NOMO-1 (cell line): ENCODE results near the gene NKD2.
"Not testable (repeated sequence)": the region's sequence is repeated elsewhere in the genome, so short reads cannot be mapped to it uniquely, and the experiment has no call there.

Experiments
- DNase-seq, 2 experiments: peaks; one replicate each; lab custom pipeline; 2025; ENCODE audit not compliant: unreplicated experiment in 2 of 2; lab: John Stamatoyannopoulos, UW

NKD2 gene

DNA sequence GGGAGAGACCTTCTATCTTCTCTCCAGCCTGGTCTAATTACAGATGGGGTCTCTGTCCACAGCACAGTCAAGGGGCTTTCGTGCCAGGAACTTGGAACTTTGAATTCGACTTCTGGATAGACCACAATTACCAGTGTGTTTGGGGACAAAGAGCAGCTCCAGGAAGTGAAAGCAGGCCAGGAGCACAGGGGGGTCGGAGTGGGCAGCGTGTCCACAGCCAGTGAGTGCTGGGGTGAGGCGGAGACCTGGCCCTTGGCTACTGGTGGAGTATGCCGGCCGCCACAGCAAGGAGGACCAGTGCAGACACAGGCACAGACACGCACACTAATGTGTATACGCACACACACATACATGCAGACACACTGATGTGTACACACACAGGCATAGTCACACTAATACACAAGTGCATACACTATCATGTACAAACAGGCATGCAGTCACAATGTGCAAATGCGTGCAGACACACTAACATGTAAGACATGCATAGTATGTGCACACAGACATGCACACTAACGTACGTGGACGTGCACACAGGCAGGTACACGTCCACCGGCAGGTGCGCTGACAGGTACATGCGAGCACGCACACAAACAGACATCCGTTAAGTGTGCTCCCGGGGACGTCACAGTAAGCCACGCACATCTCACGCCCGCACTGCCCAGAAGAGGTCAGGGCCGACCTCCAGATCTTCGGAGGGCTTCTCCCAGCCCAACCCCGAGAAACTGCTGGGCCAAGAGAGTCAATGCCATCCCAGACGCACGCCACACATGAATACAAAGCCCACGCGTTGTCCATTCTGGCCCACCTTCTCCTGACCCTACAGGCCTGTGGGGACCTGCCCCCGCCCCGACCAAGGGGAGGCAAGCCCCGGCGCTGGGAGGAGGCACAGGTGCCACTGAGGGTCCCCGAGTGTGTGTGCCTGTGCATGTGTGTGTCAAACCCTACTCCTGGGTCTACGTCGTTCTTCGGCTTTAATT, 46.5 kb downstream of the NKD2 start:
- no peak for DNase-seq

DNA sequence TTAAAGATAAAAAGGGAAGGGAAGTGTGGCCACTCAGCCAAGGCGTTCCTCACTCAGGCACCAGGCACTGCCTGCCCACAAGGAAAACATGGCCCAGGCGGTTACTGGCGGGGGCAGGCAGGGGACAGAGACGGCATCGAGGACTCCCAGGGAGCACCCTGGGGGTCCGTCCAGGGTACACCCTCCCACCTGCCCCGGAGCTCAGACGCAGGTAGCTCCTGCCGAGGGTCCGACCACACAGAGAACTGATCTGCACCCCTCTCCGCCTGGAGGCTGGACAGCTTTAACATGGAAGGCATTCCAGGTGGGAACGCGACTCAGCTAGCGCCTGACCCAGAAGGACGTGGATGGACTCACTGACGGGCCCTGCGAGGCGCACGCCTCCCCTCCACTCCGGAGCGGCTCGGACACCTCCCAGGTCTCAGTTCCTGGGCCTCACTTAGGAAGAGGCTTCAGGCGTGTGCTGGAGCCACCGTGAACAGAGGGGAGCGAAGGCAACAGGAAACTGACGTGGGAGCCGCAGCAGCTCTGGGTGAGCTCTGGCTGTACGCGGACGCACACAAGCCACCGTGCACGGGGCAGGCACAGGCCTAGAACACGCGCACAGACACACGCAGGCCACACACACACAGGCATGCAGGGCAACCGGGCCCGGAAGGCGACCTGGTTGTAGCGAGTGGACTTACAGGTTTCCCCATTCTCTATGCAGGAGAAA, 47.5 kb downstream of the NKD2 start:
- no peak for DNase-seq

DNA sequence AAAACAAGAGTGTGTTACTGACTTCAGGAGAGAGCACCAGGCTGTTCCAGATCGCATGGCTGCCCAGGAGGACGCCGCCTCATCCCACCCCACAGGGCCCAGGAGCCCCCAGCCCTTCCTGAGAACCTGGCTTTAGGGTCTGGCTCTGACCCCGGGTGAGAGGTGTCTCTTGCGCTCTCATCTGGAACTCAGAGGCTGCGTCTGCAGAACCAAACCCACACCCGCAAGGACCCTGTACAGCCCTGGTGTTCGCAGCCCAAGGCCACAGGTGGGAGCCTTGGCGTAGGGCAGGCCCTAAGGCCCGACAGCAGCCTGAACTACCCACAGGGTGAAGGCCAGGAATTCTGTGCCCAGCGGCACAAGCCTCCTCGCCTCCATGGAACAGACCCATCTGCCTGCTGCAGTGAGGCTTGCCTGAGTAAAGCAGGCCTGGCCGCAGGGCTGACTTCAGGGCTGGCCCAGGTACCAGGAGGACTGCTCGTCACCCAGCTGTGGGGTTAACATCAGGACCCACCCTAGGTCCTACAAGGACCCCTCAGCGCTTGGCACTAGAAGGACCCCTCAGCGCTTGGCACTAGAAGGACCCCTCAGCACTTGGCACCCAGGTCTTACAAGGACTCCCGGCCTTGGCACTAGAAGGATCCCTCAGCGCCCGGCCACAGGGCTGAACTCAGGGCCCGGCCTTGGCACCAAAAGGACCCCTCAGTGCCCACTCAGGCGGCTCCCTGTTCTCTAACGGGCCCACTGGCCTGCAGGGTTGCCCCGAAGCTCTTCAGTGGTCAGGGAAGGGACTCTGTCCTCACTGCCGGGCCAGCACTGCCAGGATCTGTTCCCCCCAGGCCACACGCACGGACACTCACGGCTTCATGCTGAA, 48.2 kb downstream of the NKD2 start:
- no peak for DNase-seq

DNA sequence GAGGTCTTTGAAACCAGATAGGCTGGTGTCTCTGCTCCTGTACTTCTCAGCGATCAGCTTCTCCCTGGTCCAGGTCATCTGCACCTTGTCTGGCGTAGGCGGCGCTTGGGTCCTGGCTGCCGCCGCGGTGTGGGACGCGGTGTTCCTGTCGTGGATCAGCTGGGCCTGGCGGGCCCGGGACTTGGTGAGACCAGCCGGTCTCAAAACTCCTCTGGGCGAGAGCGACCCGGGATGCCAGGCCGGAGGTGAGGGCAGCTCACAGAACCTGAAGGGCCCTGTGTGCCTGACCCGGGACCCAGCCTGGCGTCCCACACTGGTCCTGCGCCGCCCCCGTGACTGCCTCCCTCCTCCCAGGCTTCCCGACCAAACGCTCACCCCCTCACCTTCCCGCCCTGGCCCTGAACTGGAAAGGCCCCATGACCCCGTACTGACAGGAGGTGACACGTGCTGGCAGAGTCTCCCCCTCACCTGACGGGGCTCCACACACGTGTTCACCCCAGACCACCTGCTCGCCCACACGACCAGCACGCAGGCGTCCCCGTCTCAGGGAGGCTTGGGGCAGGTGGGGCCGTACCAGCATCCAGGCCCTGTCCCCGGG, 49.0 kb downstream of the NKD2 start:
- DNase-seq = no peak

DNA sequence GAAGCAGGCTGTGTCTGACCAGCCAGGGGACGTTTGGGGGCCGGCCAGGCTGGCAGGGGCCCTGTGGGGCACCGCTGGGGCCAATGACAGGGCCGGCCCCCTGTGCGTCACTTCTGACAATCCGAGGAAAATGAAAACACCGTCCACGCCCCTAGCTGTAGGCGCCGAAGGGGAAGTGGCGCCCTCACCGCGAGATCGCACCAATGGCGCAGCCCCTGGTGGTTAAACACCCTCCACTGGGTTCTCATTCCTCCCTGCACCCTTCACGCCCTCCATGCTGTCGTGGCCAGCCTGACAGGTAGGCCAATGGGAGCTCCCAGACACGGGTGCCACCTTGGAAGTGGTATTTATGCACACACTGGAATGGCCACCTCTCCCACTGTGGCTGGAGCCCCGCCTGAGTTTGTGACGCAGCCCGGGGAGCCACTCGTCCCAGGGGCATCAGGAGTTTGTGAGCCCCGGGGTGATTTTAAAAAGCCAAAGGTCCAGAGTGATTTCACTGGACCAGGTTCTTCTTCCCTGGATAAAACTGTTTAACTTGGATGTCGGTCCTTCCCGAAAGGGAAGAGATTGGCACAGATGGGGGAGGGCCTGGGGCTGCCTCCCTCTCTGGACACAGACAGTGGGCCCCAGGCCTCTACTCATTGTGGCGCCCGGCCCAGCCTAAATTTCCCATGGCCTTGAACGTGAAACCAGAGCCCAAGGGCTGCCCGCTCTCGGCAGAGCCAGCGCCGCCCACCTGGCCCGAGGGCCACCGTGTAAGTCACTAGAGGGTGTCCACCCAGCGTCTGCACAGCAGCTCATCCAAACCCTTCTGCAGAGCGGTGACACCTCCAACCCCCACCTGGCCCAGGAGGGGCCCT, 49.7 kb downstream of the NKD2 start:
- no peak for DNase-seq

DNA sequence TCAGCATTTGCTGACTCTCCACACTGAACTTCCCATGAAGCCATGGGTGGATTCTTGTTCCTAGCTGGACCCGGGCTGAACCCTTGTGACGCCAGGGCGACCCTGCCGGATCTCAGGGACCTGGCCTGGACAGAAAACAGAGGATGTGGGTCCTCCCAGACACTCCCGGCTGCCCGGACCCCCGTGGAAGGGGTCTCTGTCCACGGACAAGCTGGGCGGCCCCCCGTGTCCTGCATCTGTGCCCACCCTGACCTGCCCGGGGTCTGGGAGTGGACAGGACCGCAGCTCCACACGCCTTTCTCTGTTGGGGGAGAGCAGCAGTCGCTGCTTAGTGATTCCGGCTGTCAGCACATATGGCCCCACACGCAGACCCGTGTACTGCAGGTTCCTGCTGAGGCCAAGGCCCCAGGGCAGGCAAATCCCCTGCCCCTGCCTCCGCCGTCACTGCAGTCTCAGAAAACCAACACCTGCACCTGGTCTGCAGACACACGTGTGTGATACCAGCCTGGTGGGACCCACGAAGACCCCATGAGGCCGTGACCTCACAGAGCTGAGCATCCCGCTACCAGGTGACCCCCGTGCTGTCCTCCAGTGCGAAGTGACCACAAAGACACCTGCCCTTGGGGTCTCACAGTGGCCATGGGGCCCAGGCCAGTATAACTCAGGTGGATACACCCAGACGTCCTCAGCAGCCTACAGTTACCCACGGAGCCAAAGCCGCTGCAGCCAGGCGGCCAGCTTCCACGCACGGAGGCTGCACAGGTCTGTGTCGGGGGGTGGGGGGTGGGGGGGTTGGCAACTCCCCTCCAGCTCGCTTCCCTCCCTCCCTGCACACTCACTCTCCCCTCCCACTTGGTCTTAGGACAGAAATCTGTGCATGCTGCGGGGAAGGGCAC, 50.6 kb downstream of the NKD2 start:
- no peak for DNase-seq

DNA sequence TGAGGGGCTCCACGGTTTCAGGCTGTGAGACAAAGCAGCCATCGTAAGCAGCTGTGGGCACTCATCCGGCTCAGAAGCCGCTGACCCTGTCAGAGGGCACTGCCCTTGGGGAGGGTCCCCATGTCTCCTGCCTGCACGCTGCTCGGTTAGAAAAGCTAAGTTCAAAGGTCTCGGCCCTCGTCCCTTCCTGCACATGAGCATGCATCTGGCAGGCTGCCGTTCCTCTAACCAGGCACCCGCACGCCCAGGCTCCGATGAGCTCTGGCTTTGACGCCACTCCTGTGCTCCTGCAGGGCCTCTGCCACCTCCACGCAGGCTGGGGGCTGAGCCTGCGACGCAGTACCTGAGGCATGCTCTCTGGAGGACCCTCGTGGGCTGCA, 51.3 kb downstream of the NKD2 start:
- DNase-seq = no peak

DNA sequence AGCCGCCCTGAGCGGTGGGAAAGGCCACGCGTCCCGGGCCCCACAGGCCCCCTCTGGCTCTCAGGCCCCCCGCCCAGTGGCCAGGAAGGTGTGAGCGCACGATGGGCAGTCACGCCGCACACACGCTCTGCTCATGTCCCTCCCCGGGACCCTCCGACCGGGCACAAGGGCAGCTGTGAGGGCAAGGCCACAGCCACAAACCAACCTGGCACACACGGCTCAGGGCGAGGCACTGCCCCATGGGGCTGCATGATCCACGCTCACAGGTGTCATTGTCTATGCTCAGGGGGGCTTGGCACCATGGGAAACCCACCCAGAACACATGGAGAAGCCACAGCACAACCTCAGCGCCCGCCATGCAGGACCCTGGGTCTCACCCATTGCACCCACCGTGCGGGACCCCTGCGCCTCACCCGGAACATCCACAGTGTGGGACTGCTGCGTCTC, 52.0 kb downstream of the NKD2 start:
- no peak for DNase-seq

DNA sequence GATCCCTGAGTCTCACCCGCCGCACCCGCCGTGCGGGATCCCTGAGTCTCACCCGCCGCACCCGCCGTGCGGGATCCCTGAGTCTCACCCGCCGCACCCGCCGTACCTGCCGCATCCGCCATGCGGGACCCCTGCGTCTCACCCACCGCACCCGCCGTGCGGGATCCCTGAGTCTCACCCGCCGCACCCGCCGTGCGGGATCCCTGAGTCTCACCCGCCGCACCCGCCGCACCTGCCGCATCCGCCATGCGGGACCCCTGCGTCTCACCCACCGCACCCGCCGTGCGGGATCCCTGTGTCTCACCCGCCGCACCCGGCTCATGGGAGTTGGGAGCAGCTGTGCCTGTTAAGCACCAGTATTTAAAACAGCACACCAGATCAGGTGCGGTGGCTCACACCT, 52.7 kb downstream of the NKD2 start:
- DNase-seq = not testable (repeated sequence)

DNA sequence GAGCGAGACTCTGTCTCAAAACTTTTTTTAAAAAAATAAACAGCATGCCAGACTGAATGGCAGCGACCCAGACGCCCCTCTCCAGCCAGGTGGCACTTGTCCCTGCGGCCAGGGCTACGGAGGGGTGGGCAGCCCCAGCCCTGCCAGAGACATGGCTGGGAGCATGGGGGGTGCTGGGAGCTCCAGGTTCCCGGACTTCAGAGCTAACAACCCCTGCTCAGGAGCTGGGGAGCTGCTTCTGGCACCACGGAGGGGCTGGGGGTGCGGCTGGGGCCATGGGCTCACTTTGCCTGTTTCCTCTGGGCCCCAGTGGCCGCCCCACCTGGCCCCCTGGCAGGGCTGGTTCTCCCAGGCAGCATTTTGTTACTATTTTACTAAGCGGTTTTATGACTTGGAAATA, 53.3 kb downstream of the NKD2 start:
- no peak for DNase-seq

DNA sequence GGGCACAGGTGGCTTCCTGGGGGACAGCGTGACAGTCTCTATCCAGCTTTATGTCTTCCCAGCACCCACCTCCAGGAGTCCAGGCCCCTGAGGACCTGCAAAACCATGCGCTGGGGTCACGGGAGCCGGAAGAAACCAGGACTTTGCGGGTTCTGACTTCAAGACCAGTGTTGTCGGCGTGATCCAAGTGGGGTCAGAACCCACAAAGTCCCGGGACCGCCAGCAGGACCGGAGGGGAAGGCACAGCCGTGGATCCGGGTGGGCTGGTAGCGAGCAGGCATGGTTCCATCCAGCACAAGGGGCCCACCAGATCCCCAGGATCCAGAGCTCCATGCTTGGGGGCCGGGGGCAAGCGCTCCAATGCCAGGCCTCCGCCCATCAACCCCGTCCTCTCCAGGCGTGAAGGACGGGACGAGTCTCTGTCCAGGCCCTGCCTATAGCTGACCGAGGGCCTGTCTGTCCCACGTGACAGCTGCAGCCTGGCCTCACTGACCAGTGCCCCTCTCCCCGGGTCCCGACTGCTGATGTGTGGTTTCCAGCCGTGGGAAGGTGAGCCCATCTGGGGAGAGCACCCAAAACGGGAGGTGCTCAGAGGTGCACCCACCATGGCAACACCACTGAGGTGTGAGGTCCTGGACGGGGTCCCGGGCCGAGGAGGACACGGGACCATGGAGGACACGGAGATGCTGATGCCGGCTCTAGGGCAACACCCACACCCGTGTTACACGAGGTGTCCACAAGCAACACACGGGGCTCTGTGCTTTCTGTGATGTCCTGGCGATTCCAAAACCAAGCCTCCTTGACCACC, 54.4 kb downstream of the NKD2 start:
- no peak for DNase-seq

DNA sequence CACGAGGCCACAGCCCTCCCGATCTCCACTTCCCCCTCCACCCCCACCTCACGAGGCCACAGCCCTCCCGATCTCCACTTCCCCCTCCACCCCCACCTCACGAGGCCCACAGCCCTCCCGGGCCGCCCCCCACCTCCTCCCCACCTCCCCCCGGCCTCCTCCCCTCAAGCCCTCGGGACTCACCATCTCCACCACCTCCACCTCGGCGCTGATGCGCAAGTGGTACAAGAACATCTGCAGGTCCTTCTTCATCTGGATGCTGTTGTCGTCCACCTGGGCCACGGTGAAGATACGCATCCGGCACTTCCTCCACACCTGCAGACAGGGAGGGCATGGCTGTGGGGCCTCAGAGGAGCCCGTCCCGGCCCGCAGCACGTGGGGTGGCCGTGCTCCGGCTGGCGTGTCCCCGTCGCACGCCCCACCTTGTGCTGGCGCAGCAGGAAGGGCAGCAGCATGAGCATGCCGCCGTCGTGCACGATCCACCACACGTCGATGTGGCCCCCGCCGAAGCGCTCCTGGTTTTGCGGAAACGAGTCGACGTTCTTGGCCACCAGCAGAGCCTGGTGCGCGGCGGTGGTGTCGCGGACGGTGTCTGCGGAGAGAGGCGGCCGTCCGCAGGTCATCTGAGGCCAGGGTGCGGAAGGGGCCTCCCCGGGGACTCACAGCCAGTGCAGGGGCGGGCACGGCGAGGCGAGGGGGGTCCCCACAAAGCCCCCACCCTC, 55.2 kb downstream of the NKD2 start:
- DNase-seq = no peak

DNA sequence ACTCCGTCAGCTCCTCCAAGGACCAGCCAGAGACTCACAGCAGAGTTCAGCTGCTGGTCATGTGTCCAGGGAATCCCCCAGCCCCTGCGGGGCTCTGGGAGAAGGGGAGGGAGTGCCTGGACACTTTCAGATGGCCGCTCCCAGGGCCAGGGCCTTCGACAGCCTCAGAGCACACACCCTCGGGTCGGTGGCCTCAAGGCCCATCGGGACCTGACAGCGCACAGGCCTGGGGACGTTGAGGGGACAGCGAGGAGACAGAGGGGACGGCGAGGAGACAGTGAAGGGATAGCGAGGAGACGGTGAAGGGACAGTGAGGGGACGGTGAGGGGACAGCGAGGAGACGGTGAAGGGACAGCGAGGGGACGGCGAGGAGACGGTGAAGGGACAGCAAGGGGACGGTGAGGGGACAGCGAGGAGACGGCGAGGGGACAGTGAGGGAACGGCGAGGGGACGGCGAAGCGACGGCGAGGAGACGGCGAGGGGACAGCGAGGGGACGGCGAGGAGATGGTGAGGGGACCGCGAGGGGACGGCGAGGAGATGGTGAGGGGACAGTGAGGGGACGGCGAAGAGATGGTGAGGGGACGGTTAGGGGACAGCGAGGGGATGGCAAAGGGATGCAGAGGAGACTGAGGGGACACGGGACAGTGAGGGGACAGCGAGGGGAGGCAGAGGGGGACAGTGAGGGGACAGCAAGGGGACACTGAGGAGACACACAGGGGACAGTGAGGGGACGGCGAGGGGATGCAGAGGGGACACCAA, 56.0 kb downstream of the NKD2 start:
- no peak for DNase-seq

DNA sequence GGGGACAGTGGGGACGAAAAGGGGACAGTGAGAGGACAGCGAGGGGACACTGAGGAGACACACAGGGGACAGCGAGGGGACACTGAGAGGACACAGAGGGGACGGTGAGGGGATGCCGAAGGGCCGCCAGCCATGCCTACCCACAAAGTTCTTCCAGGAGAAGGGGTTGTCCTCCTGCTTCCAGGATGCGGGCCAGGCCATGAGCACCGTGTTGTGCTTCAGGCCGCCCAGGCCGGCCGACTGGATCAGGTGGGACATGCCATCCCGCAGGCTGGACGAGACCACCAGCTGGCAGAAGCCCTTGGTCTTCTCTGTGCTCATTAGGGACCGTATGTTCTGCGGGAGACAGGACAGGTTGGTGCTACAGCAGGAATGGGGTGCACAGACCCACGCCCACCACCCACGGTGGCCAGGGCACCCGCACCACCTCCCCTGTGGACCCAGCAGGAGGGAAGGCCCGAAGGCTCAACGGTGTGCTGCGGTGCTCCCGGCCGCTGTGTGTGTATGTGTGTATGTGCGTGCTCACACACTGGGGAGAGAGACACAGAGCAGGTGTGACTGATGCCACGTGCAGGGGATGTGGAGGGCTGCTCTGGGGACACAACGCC, 56.6 kb downstream of the NKD2 start:
- no peak for DNase-seq

DNA sequence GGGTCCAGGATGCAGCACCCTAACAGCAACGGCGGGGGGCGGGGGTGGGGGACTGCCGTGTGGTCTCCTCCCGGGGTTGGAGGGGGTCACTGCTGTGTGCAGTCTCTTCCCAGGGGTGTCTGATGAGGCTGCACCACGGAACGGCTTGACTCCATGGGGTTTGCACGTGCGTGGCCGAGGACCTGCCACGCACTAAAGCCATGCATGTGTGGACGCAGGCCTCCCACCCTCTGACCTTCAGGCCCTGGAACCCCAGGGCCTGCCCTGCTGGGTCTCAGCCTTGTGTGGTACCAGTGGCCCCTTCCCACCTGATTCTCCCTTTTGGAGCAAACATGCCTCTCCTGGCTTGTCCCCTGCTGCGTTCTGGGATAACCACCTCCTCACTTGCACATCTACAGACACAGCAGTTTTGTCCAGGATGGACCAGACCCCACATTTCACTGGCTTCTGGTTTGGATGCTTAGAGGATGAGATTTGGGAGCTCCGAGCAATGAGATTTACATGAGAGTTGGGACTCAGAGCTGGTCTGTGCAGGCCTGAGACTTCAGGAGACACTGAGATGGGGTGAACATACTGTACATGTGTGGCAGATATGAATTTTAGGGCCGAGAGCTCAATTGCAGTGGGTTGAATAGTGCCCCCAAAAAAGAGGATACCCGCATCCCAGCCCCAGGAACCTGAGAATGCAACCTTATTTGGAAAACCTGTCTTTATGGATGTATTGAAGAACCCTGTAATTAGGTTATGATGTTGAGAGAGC, 57.5 kb downstream of the NKD2 start:
- no peak for DNase-seq
